Central memory CD8-positive, alpha-beta T cell (primary cell): Measurements from ENCODE around the gene FAM114A1.

Experiments
- ATAC-seq: fragments of 150-1000 bp; cut with Tn5 transposase; replicated peaks from 2 replicates; pipeline ENCODE4 v1.10.0; 2022; ENCODE audit warnings: mild to moderate bottlenecking, moderate FRiP score, moderate number of reproducible peaks; ENCODE audit not compliant: poor library complexity, severe bottlenecking; ENCODE audit errors: extremely low read depth
- DNase-seq, 2 donors: peaks; one replicate each; pipeline ENCODE4 v3.0.0; 2021; ENCODE audit warnings: low spot score in 2 of 2
- H3K27ac Mint-ChIP-seq: one replicate; pipeline ENCODE4 v1.8.0; 2022; ENCODE audit warnings: low read depth, mild to moderate bottlenecking, moderate library complexity, mixed read lengths
- H3K27me3 Mint-ChIP-seq: one replicate; pipeline ENCODE4 v1.8.0; 2022; ENCODE audit warnings: mixed read lengths
- H3K36me3 Mint-ChIP-seq: one replicate; pipeline ENCODE4 v1.8.0; 2022; ENCODE audit warnings: mild to moderate bottlenecking, moderate library complexity, mixed read lengths; ENCODE audit not compliant: insufficient read depth
- H3K4me1 Mint-ChIP-seq: one replicate; pipeline ENCODE4 v1.8.0; 2022; ENCODE audit warnings: mixed read lengths
- H3K4me3 Mint-ChIP-seq: one replicate; pipeline ENCODE4 v1.8.0; 2022; ENCODE audit warnings: mild to moderate bottlenecking, moderate library complexity, mixed read lengths
- H3K9me3 Mint-ChIP-seq: one replicate; pipeline ENCODE4 v1.8.0; 2022; ENCODE audit warnings: mixed read lengths

Gene FAM114A1

DNA sequence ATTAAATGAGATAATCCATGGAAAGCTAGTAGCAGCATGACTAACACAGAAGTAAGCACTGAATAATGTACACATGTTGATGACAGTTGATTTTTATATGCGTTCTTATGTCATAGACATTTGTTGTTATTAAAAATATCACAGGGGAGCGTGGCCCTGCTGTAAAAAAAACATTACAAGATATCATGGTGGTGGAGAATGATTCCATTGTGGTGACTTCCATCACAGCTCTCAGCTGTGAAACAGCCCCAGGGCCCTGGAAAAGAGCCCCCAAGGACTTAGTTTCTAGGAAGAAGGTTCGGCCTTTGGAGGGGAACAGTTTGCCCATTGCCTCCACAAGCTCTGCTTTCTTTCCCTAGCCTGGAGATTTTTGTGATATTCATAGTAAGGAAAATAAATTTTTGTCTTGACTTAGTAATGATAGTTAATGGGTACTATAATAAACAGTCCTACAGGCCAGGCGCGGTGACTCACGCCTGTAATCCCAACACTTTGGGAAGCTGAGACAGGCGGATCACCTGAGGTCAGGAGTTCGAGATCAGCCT, 49.9 kb downstream of the FAM114A1 start:
- Mint-ChIP-seq H3K4me3 (no peak overlapping the region), H3K9me3 (no peaks in the 10 kb centered on the region), H3K36me3 (peaks cover 3% of the 10 kb centered on the region), H3K27ac (no peak overlapping the region), H3K27me3 (peaks cover 14% of the 10 kb centered on the region), H3K4me1 (peaks cover 8% of the 10 kb centered on the region)
- ATAC-seq (no peak), DNase-seq (no peak)

DNA sequence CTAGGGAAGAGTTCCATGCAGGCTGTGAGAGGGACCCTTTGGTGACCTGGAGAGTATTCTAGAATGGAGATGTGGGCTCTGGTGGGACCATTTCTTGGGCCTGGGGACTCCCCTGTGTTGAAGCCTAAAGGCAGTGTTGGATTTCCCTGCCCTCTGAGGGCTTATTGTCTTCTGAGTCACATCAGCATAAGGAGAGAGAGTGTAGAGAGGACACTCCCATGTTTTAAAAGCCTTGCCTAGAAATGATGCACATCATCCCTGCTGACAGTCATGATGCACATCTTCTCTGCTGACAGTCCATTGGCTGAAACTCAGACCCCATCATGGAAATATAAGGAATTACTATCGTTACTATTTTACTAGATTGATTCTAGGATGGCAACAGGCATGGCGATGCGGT, 51.9 kb downstream of the FAM114A1 start:
- no peaks in the 10 kb centered on the region for H3K9me3 Mint-ChIP-seq

DNA sequence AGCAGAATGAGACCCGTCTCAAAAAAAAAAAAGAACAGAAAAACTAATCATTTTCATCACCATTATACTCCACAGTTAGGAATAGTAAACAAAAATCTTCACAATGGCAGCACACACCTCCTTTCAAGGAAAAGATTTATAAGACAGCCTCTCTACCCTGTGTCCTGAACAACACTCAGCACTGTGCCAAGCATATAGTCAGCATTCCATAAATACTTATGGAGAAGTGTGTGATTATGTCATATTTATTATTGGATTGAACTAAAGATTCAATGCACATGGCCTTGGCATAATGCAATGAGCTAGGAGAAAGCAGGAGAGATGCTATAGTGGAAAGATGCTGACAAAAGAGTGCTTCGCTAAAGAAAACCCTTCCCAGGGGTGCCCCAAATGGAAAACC, 52.6 kb downstream of the FAM114A1 start:
- H3K4me1 Mint-ChIP-seq, result peaks cover 3% of the 10 kb centered on the region
- no peaks in the 10 kb centered on the region for H3K36me3 Mint-ChIP-seq
- ATAC-seq (no peak), DNase-seq (no peak)
- no peak overlapping the region for H3K27ac Mint-ChIP-seq
- H3K4me3 Mint-ChIP-seq, result no peak overlapping the region
- no peaks in the 10 kb centered on the region for H3K9me3 Mint-ChIP-seq
- peaks cover 16% of the 10 kb centered on the region for H3K27me3 Mint-ChIP-seq

More for the DNA sequence above, 51.9 kb downstream of the FAM114A1 start:
- Mint-ChIP-seq H3K36me3 (no peaks in the 10 kb centered on the region), H3K4me1 (peaks cover 8% of the 10 kb centered on the region), H3K4me3 (no peak overlapping the region), H3K27me3 (peaks cover 16% of the 10 kb centered on the region), H3K27ac (no peak overlapping the region)
- ATAC-seq, result no peak
- no peak for DNase-seq

DNA sequence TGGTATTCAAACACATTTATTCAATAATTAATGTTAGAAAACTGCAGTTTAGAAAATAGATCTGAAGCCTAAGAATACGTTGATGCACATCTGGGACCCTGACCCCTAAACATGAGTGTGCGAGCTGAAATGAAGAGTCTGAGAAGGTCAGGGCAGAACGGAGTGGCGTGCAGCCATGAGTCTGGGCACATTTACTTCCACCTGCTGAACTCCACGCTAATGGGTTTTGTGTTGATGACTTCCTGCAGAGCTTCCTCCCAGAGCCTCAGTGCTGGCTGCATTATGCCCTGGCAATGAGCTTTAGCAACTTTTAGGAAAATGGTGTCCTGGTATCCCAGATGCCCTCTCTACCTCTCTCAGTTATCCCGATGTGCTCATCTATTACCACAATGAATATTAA, 53.1 kb downstream of the FAM114A1 start:
- ATAC-seq, result no peak
- Mint-ChIP-seq H3K36me3 (no peaks in the 10 kb centered on the region), H3K27ac (no peak overlapping the region), H3K4me3 (no peak overlapping the region), H3K4me1 (no peaks in the 10 kb centered on the region), H3K9me3 (no peaks in the 10 kb centered on the region), H3K27me3 (peaks cover 16% of the 10 kb centered on the region)
- DNase-seq, result no peak

DNA sequence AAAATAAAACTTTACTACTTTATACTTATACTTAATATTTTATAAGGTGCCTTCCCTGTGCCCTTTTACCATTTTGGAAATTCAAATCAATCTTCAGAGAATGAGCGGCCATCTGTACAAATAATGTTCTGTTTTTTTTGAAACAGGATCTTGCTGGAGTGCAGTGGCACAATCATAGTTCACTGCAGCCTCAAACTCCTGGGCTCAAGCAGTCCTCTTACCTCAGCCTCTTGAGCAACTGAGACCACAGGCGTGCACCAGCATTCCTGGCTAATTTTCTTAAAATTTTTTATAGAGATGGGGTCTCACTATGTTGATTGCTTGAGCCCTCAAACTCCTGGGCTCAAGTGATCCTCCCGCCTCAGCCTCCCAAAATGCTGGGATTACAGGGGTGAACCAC, 53.5 kb downstream of the FAM114A1 start:
- DNase-seq (no peak), ATAC-seq (no peak)
- no peak overlapping the region for H3K27ac Mint-ChIP-seq
- H3K4me3 Mint-ChIP-seq, result no peak overlapping the region
- H3K27me3 Mint-ChIP-seq, result peaks cover 16% of the 10 kb centered on the region
- no peaks in the 10 kb centered on the region for H3K4me1 Mint-ChIP-seq
- no peaks in the 10 kb centered on the region for H3K36me3 Mint-ChIP-seq
- no peaks in the 10 kb centered on the region for H3K9me3 Mint-ChIP-seq

DNA sequence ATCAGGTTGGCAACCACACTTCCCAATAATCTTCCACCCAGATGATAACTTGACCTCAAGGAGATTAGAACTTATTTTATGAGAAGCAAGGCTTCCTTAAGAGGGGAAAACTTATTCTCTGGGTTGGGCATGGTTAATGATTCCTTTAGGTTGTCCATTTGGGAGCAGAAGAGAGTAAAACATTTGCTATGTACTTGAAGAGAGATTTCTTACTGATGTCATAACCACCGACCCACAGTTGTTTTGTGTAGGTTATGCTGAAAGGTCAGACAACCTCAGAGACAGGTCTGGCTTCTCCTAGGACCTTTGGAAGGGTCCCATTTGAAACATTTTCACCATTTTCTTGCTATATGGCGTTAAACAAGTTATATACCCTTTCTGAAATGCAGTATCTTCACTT, 56.1 kb downstream of the FAM114A1 start:
- no peaks in the 10 kb centered on the region for H3K36me3 Mint-ChIP-seq
- no peak overlapping the region for H3K4me3 Mint-ChIP-seq
- H3K4me1 Mint-ChIP-seq, result no peaks in the 10 kb centered on the region
- DNase-seq, result no peak
- ATAC-seq, result no peak
- H3K27me3 Mint-ChIP-seq, result peaks cover 26% of the 10 kb centered on the region
- H3K9me3 Mint-ChIP-seq, result no peaks in the 10 kb centered on the region
- H3K27ac Mint-ChIP-seq, result no peak overlapping the region

DNA sequence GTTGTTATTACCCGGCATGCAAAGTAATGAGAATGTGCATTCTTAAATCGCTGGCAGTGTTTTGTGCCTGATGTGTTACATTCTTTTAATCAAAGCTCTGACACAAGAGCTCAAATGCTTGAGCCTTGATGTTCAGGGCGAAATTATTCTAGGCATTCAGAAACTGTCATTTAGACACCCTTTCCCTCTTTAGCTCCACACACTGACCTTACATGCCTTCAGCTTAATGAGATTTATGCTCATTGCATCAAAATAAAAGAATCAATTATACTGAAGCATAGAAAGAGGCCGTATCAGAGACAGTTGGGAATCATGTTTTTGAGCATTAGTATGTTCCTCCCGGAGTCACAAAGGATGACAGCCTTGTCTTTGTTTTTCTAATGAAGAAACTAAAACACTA, 56.7 kb downstream of the FAM114A1 start:
- Mint-ChIP-seq H3K27me3 (peaks cover 33% of the 10 kb centered on the region), H3K36me3 (no peaks in the 10 kb centered on the region), H3K4me1 (no peaks in the 10 kb centered on the region), H3K4me3 (no peak overlapping the region), H3K27ac (no peak overlapping the region), H3K9me3 (no peaks in the 10 kb centered on the region)
- ATAC-seq, result no peak
- DNase-seq, result no peak

DNA sequence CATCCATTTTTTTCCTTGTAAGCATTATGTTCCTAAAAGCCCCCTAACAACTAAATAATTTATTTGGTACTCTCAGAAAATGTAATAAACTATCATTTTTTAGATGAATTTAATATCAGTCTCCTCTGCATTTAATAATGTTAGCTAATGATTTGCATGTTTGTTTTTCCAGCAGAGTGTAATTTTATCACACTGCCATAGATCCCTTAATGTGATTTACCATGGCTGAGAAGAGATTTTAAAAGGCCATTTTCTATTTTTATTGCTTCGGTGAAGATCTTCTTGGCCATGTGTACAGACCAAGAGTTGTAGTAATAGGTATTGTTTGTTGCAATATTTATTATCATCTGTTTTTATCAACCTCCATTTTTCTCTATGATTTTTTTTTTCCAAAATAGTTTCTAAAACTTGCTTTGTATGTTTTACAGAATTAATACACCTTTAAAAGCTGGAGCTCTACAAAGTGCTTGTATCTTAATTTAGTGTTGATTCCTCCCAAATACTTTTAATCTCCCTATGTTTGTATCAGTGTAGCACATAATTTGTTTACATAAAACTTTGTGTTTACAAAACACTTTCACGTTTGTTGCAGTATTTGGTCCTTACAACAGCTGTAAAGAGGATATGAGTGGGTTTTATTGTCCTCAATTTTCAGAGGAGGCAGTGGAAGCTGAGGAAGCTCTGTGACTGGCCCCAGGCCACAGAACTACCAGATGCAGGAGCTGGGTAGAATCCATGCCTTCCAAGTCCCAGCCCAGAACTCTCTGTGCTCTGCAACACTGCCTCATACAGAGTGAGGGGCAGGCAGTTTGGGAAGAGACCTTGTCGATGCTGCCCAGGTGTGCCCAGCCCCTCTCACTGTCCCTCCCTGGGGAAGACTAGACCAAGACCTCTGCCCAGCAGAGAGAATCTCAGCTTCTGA, 58.1 kb downstream of the FAM114A1 start:
- Mint-ChIP-seq H3K36me3 (no peaks in the 10 kb centered on the region), H3K4me1 (no peaks in the 10 kb centered on the region), H3K27me3 (peaks cover 36% of the 10 kb centered on the region), H3K9me3 (no peaks in the 10 kb centered on the region), H3K27ac (no peak overlapping the region), H3K4me3 (no peak overlapping the region)
- ATAC-seq (no peak), DNase-seq (no peak)

DNA sequence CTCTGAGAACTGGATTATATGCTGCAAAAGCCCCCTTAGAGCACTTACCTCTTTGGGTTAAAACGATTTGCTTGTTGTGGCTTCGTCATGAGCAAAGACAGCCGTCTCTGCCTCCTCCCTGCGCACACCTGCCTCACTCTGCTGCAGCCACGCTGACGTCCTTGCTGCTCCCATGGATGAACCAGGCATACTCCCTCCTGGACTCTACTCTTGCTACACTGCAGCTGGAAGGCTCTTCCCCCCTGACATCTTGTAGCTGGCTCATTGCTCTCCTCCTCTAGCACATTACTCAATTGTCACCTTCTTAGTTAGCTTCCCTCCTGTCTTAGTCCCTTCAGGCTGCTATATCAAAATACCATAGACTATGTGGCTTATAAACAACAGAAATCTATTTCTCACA, 59.3 kb downstream of the FAM114A1 start:
- Mint-ChIP-seq H3K4me1 (no peaks in the 10 kb centered on the region), H3K27me3 (peaks cover 28% of the 10 kb centered on the region)
- ATAC-seq, result no peak

DNA sequence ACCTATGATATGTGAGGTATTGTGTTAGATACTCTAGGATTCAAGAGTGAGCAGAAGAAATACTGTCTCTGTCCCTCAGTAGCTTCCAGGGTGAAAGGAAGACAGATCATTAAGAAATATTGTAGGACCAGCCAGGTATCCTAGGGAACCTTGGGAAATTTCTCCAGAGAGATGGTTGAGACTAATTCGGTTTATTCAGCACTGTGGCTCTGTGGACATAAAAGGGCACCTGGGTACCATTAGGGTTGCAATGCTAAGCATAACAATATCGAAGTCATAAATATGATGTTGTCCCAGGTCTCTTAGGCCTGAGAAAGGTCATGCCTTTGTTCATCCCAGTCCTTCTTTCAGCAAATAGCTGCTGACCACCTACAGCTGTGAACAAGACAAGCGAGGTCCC, 61.0 kb downstream of the FAM114A1 start:
- Mint-ChIP-seq H3K4me1 (no peaks in the 10 kb centered on the region), H3K4me3 (no peak overlapping the region), H3K36me3 (no peaks in the 10 kb centered on the region), H3K27me3 (peaks cover 20% of the 10 kb centered on the region), H3K9me3 (no peaks in the 10 kb centered on the region), H3K27ac (no peak overlapping the region)
- DNase-seq, result no peak
- ATAC-seq, result no peak

More for the DNA sequence above, 59.3 kb downstream of the FAM114A1 start:
- Mint-ChIP-seq H3K9me3 (no peaks in the 10 kb centered on the region), H3K27ac (no peak overlapping the region), H3K36me3 (no peaks in the 10 kb centered on the region), H3K4me3 (no peak overlapping the region)
- no peak for DNase-seq

DNA sequence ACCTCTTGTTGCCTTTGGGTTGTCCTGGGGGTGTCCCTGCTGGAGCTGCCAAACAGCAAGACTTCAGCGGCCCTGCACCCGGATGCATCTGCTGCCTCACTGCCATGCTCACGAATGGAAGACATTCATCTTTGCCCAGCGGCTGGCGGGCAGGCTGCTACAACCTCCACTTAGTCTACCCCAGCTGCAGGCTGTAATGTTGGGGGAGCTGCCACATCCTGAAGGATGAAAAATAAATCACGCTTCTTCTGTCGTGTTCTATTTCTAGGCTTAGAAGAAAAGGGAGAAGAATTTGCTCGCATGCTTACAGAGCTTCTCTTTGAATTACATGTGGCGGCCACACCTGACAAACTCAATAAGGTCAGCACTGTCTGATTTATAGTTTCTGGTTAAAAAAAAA, 61.4 kb downstream of the FAM114A1 start:
- no peaks in the 10 kb centered on the region for H3K4me1 Mint-ChIP-seq
- H3K27me3 Mint-ChIP-seq, result peaks cover 20% of the 10 kb centered on the region
- no peak for ATAC-seq
- no peak overlapping the region for H3K4me3 Mint-ChIP-seq
- no peaks in the 10 kb centered on the region for H3K9me3 Mint-ChIP-seq
- no peak overlapping the region for H3K27ac Mint-ChIP-seq
- H3K36me3 Mint-ChIP-seq, result no peaks in the 10 kb centered on the region
- DNase-seq, result no peak

DNA sequence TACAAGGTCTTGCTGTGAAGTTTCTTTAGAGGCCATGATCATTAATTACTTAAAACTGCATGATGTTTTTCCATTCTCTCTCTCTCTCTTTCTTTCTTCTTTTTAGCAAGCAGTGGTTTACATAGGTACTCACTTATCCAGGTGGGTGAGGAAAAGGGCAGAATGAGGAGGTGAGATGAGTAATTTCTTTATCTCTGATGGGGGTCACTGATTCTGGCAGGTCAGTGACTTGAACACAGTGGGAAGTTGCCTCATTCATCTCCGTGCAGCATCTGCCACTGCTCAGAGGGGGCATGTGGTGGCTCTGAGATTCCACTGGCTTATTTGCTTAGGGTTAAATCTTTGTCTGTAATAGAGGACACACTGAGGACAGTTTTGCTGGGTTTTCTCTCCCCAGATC, 62.6 kb downstream of the FAM114A1 start:
- no peak overlapping the region for H3K27ac Mint-ChIP-seq
- DNase-seq, result no peak
- H3K4me1 Mint-ChIP-seq, result no peaks in the 10 kb centered on the region
- H3K36me3 Mint-ChIP-seq, result no peaks in the 10 kb centered on the region
- no peak for ATAC-seq
- no peaks in the 10 kb centered on the region for H3K9me3 Mint-ChIP-seq
- no peak overlapping the region for H3K4me3 Mint-ChIP-seq
- peaks cover 20% of the 10 kb centered on the region for H3K27me3 Mint-ChIP-seq

DNA sequence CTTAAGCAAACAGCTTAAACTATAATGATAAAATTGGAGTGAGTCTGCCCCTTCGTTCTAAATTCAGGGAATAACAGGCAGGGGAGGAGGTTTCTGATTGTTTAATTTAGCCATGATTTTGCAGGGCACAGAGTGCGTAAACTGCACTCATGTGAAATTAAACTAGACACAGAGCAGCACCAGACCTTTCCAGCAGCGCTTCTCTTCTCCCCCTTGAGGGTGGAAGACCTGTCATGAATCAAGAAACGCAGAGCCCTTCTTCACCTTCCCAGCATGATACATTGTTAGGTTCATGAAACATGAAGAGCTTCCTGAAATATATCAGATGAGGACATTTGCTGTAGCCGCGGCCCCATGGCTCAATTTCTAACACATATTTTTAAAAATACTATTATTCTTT, 63.1 kb downstream of the FAM114A1 start:
- Mint-ChIP-seq H3K27ac (no peak overlapping the region), H3K4me3 (no peak overlapping the region), H3K27me3 (peaks cover 20% of the 10 kb centered on the region), H3K4me1 (no peaks in the 10 kb centered on the region), H3K36me3 (no peaks in the 10 kb centered on the region), H3K9me3 (no peaks in the 10 kb centered on the region)
- ATAC-seq, result no peak
- DNase-seq, result no peak
